ENCODE data around the gene C5AR2. TPM values are rescaled to one million over a fixed set of nuclear protein-coding genes. Genes with fewer than 3 reads are reported as not detected.
A peak's percentile ranks its signal among the peaks of the same experiment; 100 is the strongest.
"Not testable (repeated sequence)": the region's sequence is repeated elsewhere in the genome, so short reads cannot be mapped to it uniquely, and the experiment has no call there.

Gene C5AR2
- total and polyA plus RNA-seq, 2 donors (not counting 1 experiment from before 2014, with no cell fraction given) = 0.25 to 1.2 TPM

DNA sequence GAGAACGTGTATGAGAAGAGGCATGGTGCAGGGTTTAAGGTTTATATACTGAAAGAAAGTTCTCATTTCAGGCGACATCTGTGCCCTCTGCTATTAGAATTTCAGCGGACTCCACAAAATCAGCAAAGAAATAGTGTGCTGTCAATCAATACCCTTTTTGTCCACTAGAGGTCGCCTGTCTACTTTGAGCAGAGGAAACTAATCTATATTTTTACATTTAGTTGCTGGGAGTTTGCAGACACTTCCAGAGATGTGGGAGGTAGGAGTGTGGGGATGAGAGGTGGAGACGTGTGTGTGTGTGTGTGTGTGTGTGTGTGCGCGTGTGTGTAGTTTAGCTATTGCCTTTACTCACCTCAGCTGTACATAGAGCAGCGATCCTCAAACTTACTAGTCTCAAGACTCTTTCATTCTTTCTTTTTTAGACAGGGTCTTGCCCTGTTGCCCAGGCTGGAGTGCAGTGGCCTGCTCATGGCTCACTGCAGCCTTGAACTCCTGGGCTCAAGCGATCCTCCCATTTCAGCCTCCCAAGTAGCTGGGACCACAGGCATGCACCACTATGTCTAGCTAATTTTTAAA is 47.6 kb upstream of the C5AR2 start:
- no peaks in the 10 kb centered on the region for H4K20me1 ChIP-seq (ENCODE audit: control insufficient read depth, insufficient read depth, low read length, poor library complexity, severe bottlenecking)
- no peak overlapping the region for H3K27ac ChIP-seq (ENCODE audit: low read length in 2 of 2)
- H3K4me2 ChIP-seq (replicated peaks; ENCODE audit: low read depth, low read length, poor library complexity, severe bottlenecking) = no peak overlapping the region
- peaks cover 0 to 8% (median 3%) of the 10 kb centered on the region in 3 donors for H3K9me3 ChIP-seq (ENCODE audit: control extremely low read depth in 1 of 3, control insufficient read depth in 2 of 3, insufficient read depth in 1 of 3, low read length in 2 of 3)
- TF ChIP-seq, protein P1, sequence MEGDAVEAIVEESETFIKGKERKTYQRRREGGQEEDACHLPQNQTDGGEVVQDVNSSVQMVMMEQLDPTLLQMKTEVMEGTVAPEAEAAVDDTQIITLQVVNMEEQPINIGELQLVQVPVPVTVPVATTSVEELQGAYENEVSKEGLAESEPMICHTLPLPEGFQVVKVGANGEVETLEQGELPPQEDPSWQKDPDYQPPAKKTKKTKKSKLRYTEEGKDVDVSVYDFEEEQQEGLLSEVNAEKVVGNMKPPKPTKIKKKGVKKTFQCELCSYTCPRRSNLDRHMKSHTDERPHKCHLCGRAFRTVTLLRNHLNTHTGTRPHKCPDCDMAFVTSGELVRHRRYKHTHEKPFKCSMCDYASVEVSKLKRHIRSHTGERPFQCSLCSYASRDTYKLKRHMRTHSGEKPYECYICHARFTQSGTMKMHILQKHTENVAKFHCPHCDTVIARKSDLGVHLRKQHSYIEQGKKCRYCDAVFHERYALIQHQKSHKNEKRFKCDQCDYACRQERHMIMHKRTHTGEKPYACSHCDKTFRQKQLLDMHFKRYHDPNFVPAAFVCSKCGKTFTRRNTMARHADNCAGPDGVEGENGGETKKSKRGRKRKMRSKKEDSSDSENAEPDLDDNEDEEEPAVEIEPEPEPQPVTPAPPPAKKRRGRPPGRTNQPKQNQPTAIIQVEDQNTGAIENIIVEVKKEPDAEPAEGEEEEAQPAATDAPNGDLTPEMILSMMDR (IDR thresholded peaks at IDR 0.05) = peak; percentile 81
- no peak for TF ChIP-seq EZH2 (IDR thresholded peaks at IDR 0.05; ENCODE audit: borderline replicate concordance, insufficient read depth, low read depth, low read length, poor library complexity, severe bottlenecking)
- POLR2A ChIA-PET = no interaction called here
- WGBS (ENCODE audit: insufficient coverage) = 33% methylated on average over 3 of the region's 9 CpGs
- H3K4me1 ChIP-seq (ENCODE audit: control insufficient read depth in 2 of 2, insufficient read depth in 2 of 2, low read length in 2 of 2) = peaks cover 15 to 17% of the 10 kb centered on the region in 2 donors
- H3K79me2 ChIP-seq (ENCODE audit: control insufficient read depth, insufficient read depth, low read length) = no peaks in the 10 kb centered on the region
- Mint-ChIP-seq H3K9me3 (ENCODE audit: insufficient read depth) (no peaks in the 10 kb centered on the region), H3K4me3 (no peak overlapping the region), H3K27ac (no peak overlapping the region), H3K4me1 (peaks cover 20% of the 10 kb centered on the region), H3K27me3 (no peaks in the 10 kb centered on the region)
- no peak overlapping the region for H3K4me3 ChIP-seq (ENCODE audit: control extremely low read depth in 1 of 5, extremely low read depth in 1 of 5, insufficient read depth in 1 of 5, low read depth in 2 of 5, low read length in 4 of 5)
- no peaks in the 10 kb centered on the region for H3K27me3 ChIP-seq (replicated peaks in 1 of 4; ENCODE audit: control extremely low read depth in 1 of 4, control insufficient read depth in 3 of 4, insufficient read depth in 4 of 4, low read length in 3 of 4)
- CTCF ChIA-PET = interaction anchor here (0.6 to 2.2 kb wide), 22 partner anchors 8 to 422 kb away, joined by 3 to 19 read pairs (median 6); partner anchors contain the start of genes CCDC9, DHX34, INAFM1 and SAE1
- H2AFZ ChIP-seq (ENCODE audit: insufficient read depth, low read depth, low read length, poor library complexity, severe bottlenecking) = no peak overlapping the region
- ATAC-seq (ENCODE audit: low read depth) = no peak
- no peaks in the 10 kb centered on the region for H3K36me3 ChIP-seq (replicated peaks in 1 of 2; ENCODE audit: control extremely low read depth in 1 of 2, control insufficient read depth in 1 of 2, extremely low read depth in 1 of 2, insufficient read depth in 2 of 2, low read length in 1 of 2)
- DNase-seq = peak; percentile 82
- intact Hi-C loops (cut with micrococcal nuclease) = loop anchor here (1.0 kb wide), 1 partner anchor 107 kb away; no protein-coding TSS in a partner anchor
- no peak overlapping the region for H3K9ac ChIP-seq (ENCODE audit: low read length)

DNA sequence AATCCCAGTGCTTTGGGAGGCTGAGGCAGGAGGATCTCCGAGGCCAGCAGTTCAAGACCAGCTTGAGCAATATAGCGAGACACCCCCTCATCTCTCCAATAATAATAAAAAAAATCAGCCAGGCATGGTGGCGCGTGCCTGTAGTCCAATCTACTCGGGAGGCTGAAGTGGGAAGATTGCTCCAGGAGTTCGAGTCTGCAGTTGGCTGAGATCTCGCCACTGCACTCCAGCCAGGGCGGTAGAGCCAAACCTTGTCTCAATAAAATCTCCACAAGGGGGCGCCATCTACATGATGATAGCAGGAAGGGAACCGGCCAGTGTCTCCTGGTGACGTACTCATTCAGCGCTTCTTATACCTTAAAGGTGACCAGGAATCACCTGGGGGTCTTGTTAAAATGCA is 35.9 kb upstream of the C5AR2 start:
- Histone ChIP-seq H3K9me3 (ENCODE audit: control extremely low read depth in 1 of 3, control insufficient read depth in 2 of 3, insufficient read depth in 1 of 3, low read length in 2 of 3) (peaks cover 0 to 4% (median 0%) of the 10 kb centered on the region in 3 donors), H3K36me3 (replicated peaks in 1 of 2; ENCODE audit: control extremely low read depth in 1 of 2, control insufficient read depth in 1 of 2, extremely low read depth in 1 of 2, insufficient read depth in 2 of 2, low read length in 1 of 2) (no peaks in the 10 kb centered on the region), H3K4me3 (ENCODE audit: control extremely low read depth in 1 of 5, extremely low read depth in 1 of 5, insufficient read depth in 1 of 5, low read depth in 2 of 5, low read length in 4 of 5) (no peak overlapping the region), H3K27me3 (replicated peaks in 1 of 4; ENCODE audit: control extremely low read depth in 1 of 4, control insufficient read depth in 3 of 4, insufficient read depth in 4 of 4, low read length in 3 of 4) (peaks cover 0 to 6% (median 1%) of the 10 kb centered on the region in 4 experiments), H3K9ac (ENCODE audit: low read length) (no peak overlapping the region), H2AFZ (ENCODE audit: insufficient read depth, low read depth, low read length, poor library complexity, severe bottlenecking) (no peak overlapping the region), H3K27ac (ENCODE audit: low read length in 2 of 2) (no peak overlapping the region), H3K79me2 (ENCODE audit: control insufficient read depth, insufficient read depth, low read length) (no peaks in the 10 kb centered on the region), H3K4me1 (ENCODE audit: control insufficient read depth in 2 of 2, insufficient read depth in 2 of 2, low read length in 2 of 2) (peaks cover 4 to 18% of the 10 kb centered on the region in 2 donors), H4K20me1 (ENCODE audit: control insufficient read depth, insufficient read depth, low read length, poor library complexity, severe bottlenecking) (no peaks in the 10 kb centered on the region), H3K4me2 (replicated peaks; ENCODE audit: low read depth, low read length, poor library complexity, severe bottlenecking) (no peak overlapping the region)
- Mint-ChIP-seq H3K27ac (no peak overlapping the region), H3K4me3 (no peak overlapping the region), H3K9me3 (ENCODE audit: insufficient read depth) (no peaks in the 10 kb centered on the region), H3K4me1 (peaks cover 13% of the 10 kb centered on the region), H3K27me3 (no peaks in the 10 kb centered on the region)
- CTCF ChIA-PET = interaction anchor here (0.8 to 4.3 kb wide), 10 partner anchors 9 to 450 kb away, joined by 3 to 27 read pairs (median 4); partner anchors contain the start of gene DHX34
- peak; percentile 80 for ATAC-seq (ENCODE audit: low read depth)
- POLR2A ChIA-PET = interaction anchor here (0.6 kb wide), 1 partner anchor 53 kb away, joined by 11 read pairs; the partner anchor contains the start of gene DHX34
- DNase-seq = peak; percentile 86
- no peak for TF ChIP-seq EZH2 (IDR thresholded peaks at IDR 0.05; ENCODE audit: borderline replicate concordance, insufficient read depth, low read depth, low read length, poor library complexity, severe bottlenecking)
- TF ChIP-seq, protein P1 (IDR thresholded peaks at IDR 0.05) = peak; percentile 78
- 8% methylated on average over 7 of the region's 12 CpGs for WGBS (ENCODE audit: insufficient coverage)
- intact Hi-C loops (cut with micrococcal nuclease) = loop anchor here (1.0 kb wide), 2 partner anchors 131 to 402 kb away; no protein-coding TSS in a partner anchor

DNA sequence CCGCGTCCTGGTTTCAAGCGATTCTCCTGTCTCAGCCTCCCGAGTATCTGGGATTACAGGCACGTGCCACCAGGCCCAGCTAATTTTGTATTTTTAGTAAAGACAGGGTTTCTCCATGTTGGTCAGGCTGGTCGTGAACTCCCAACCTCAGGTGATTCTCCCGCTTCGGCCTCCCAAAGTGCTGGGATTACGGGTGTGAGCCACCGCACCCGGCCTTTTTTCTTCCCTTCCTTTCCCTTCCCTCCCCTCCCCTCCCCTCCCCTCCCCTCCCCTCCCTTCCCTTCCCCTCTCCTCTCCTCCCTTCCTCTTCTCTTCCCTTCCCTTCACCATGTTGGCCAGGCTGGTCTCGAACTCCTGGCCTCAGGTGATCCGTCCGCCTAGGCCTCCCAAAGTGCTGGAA is 31.1 kb upstream of the C5AR2 start:
- CTCF ChIA-PET = interaction anchor here (0.7 to 1.2 kb wide), 2 partner anchors 14 to 16 kb away, joined by 3 to 4 read pairs; no protein-coding TSS in a partner anchor
- Histone ChIP-seq H3K27me3 (replicated peaks in 1 of 4; ENCODE audit: control extremely low read depth in 1 of 4, control insufficient read depth in 3 of 4, insufficient read depth in 4 of 4, low read length in 3 of 4) (peaks cover 0 to 20% (median 3%) of the 10 kb centered on the region in 4 experiments), H3K4me1 (ENCODE audit: control insufficient read depth in 2 of 2, insufficient read depth in 2 of 2, low read length in 2 of 2) (peaks cover 15 to 27% of the 10 kb centered on the region in 2 donors), H3K9me3 (ENCODE audit: control extremely low read depth in 1 of 3, control insufficient read depth in 2 of 3, insufficient read depth in 1 of 3, low read length in 2 of 3) (peaks cover 0 to 12% (median 0%) of the 10 kb centered on the region in 3 donors)
- H3K4me3 ChIP-seq (ENCODE audit: control extremely low read depth in 1 of 5, extremely low read depth in 1 of 5, insufficient read depth in 1 of 5, low read depth in 2 of 5, low read length in 4 of 5); H4K20me1 ChIP-seq (ENCODE audit: control insufficient read depth, insufficient read depth, low read length, poor library complexity, severe bottlenecking); POLR2A ChIA-PET; H3K27me3 Mint-ChIP-seq; H3K27ac ChIP-seq (ENCODE audit: low read length in 2 of 2); H3K27ac Mint-ChIP-seq; H3K36me3 ChIP-seq (replicated peaks in 1 of 2; ENCODE audit: control extremely low read depth in 1 of 2, control insufficient read depth in 1 of 2, extremely low read depth in 1 of 2, insufficient read depth in 2 of 2, low read length in 1 of 2); intact Hi-C loops (cut with micrococcal nuclease); ATAC-seq (ENCODE audit: low read depth); H3K9ac ChIP-seq (ENCODE audit: low read length); H3K79me2 ChIP-seq (ENCODE audit: control insufficient read depth, insufficient read depth, low read length); H3K4me2 ChIP-seq (replicated peaks; ENCODE audit: low read depth, low read length, poor library complexity, severe bottlenecking); H3K9me3 Mint-ChIP-seq (ENCODE audit: insufficient read depth); H2AFZ ChIP-seq (ENCODE audit: insufficient read depth, low read depth, low read length, poor library complexity, severe bottlenecking); H3K4me3 Mint-ChIP-seq; DNase-seq: not testable (repeated sequence)
- WGBS (ENCODE audit: insufficient coverage) = 95% methylated on average over 5 of the region's 14 CpGs
- H3K4me1 Mint-ChIP-seq = peaks cover 25% of the 10 kb centered on the region
